NCI-H2196 treated with DMSO at 0.1 percent for 48 hours (cell line): ENCODE data around the gene CSMD2.

Experiments used
- DNase-seq: peaks from one replicate; lab custom pipeline; 2025; ENCODE audit not compliant: unreplicated experiment; lab: John Stamatoyannopoulos, UW

CSMD2 gene

GRCh38 chr1:33966346-33967141, 198.5 kb downstream of the CSMD2 start:
- no peak for DNase-seq

GRCh38 chr1:33965086-33965485, 199.9 kb downstream of the CSMD2 start:
- no peak for DNase-seq

- no peak for DNase-seq
Measured at GRCh38 chr1:33962061-33962460, 203.0 kb downstream of the CSMD2 start.

GRCh38 chr1:33960188-33960895, 204.7 kb downstream of the CSMD2 start:
- no peak for DNase-seq

GRCh38 chr1:33957854-33958253, 207.2 kb downstream of the CSMD2 start:
- DNase-seq = no peak

- no peak for DNase-seq
Measured at GRCh38 chr1:33955096-33955495, 209.9 kb downstream of the CSMD2 start.

GRCh38 chr1:33949570-33949969, 215.5 kb downstream of the CSMD2 start:
- no peak for DNase-seq

- DNase-seq = no peak
Measured at GRCh38 chr1:33948291-33948690, 216.7 kb downstream of the CSMD2 start.

GRCh38 chr1:33946836-33947235, 218.2 kb downstream of the CSMD2 start:
- DNase-seq = no peak

- DNase-seq = no peak
Measured at GRCh38 chr1:33944846-33945245, 220.2 kb downstream of the CSMD2 start.

GRCh38 chr1:33943978-33944377, 221.1 kb downstream of the CSMD2 start:
- DNase-seq = no peak

GRCh38 chr1:33932871-33933270, 232.2 kb downstream of the CSMD2 start:
- no peak for DNase-seq

- no peak for DNase-seq
Measured at GRCh38 chr1:33931111-33931475, 233.9 kb downstream of the CSMD2 start.

GRCh38 chr1:33930346-33931110, 234.5 kb downstream of the CSMD2 start:
- DNase-seq = no peak

GRCh38 chr1:33928251-33928650, 236.8 kb downstream of the CSMD2 start:
- no peak for DNase-seq

- DNase-seq = no peak
Measured at GRCh38 chr1:33927721-33928120, 237.3 kb downstream of the CSMD2 start.

GRCh38 chr1:33925586-33925985, 239.4 kb downstream of the CSMD2 start:
- no peak for DNase-seq

GRCh38 chr1:33921281-33921680, 243.7 kb downstream of the CSMD2 start:
- no peak for DNase-seq

- no peak for DNase-seq
Measured at GRCh38 chr1:33918368-33918767, 246.7 kb downstream of the CSMD2 start.

GRCh38 chr1:33916786-33917185, 248.2 kb downstream of the CSMD2 start:
- DNase-seq = no peak

GRCh38 chr1:33914531-33914930, 250.5 kb downstream of the CSMD2 start:
- no peak for DNase-seq
